ENCODE data around the gene TEX35. TPM values are rescaled to one million over a fixed set of nuclear protein-coding genes. Genes with fewer than 3 reads are reported as not detected.

Gene TEX35
- polyA plus RNA-seq, 1 donor = 0.07 TPM

DNA sequence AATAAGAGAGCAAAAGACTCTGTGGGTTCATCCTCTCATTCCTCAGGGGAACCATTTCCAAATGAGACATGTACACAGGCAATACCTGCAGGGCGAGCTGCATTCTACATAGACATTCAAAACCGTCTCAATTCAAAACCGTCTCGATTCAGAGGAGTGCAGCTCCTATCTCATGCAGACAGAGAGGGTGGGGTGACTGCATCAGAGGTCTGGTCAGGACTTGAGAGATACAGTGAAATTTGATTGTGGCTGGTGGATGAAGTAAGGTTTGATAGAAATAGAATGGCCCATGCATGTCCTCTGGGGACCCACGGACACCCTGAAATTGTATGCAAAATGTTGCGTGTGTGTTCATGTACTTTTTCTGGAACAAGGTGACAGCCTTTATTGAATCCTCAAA is 27.3 kb downstream of the TEX35 start:
- Histone ChIP-seq H3K9me3 (ENCODE audit: control insufficient read depth, low read depth, low read length) (no peaks in the 10 kb centered on the region), H3K27ac (ENCODE audit: low read length) (no peak overlapping the region), H3K27me3 (ENCODE audit: control insufficient read depth, insufficient read depth, low read length) (no peaks in the 10 kb centered on the region), H3K4me1 (ENCODE audit: control insufficient read depth, insufficient read depth, low read length) (peaks cover 50% of the 10 kb centered on the region), H3K36me3 (ENCODE audit: control insufficient read depth, insufficient read depth, low read length) (no peaks in the 10 kb centered on the region), H3K4me3 (ENCODE audit: low read length) (no peak overlapping the region)
- 100% methylated on average over 1 of the region's 6 CpGs for WGBS (ENCODE audit: insufficient coverage, low lambda C conversion rate)
- DNase-seq = no peak

DNA sequence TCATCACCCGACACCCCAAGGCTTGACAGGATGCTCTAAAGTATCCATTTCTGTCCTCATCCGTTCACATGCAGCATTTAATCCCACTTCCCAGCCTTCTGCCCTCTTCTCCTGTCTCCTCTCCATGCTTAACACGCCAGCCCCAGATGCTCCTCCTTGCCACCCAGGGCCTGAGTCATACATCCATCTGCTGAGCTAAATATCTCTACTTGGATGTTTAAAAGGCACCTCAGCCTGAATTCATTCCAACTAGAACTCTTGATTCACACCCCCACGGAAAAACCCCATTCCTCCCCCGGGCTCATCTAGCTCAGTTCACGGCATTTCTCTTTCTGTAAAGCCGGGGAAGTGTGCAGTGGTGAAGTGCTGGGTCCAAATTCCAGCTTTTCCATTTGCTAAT is 27.7 kb downstream of the TEX35 start:
- peaks cover 53% of the 10 kb centered on the region for H3K4me1 ChIP-seq (ENCODE audit: control insufficient read depth, insufficient read depth, low read length)
- no peak overlapping the region for H3K27ac ChIP-seq (ENCODE audit: low read length)
- H3K27me3 ChIP-seq (ENCODE audit: control insufficient read depth, insufficient read depth, low read length) = no peaks in the 10 kb centered on the region
- H3K9me3 ChIP-seq (ENCODE audit: control insufficient read depth, low read depth, low read length) = no peaks in the 10 kb centered on the region
- peak in 1 of 2 donors; percentile 20 for DNase-seq
- no peaks in the 10 kb centered on the region for H3K36me3 ChIP-seq (ENCODE audit: control insufficient read depth, insufficient read depth, low read length)
- no peak overlapping the region for H3K4me3 ChIP-seq (ENCODE audit: low read length)
- WGBS (ENCODE audit: insufficient coverage, low lambda C conversion rate) = no CpG with 5 or more reads among the region's 7 CpGs

DNA sequence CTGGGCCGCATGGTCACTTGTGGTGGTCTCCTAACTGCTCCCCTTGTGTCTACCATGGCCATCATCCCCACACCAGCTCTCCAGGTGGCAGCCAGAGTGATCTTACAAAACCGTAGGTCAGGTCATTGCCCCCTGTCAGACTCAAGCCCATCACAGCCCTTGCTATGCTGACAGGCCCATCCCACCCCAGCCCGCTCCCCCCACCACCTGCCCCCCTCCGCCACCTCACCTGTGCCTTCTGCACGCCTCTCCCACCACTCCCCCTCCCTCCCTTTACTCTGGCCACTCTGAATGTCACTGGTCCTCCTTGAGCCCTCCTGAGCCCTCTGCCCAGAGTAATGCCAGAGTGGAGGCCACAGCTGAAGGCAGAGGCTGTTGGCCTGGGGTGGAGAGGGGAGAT is 28.5 kb downstream of the TEX35 start:
- Histone ChIP-seq H3K27ac (ENCODE audit: low read length) (peak overlapping the region; percentile 92), H3K27me3 (ENCODE audit: control insufficient read depth, insufficient read depth, low read length) (no peaks in the 10 kb centered on the region), H3K4me1 (ENCODE audit: control insufficient read depth, insufficient read depth, low read length) (peaks cover 50% of the 10 kb centered on the region), H3K4me3 (ENCODE audit: low read length) (peak overlapping the region; percentile 61), H3K9me3 (ENCODE audit: control insufficient read depth, low read depth, low read length) (no peaks in the 10 kb centered on the region), H3K36me3 (ENCODE audit: control insufficient read depth, insufficient read depth, low read length) (no peaks in the 10 kb centered on the region)
- WGBS (ENCODE audit: insufficient coverage, low lambda C conversion rate) = no CpG with 5 or more reads among the region's 5 CpGs
- DNase-seq = no peak

GRCh38 chr1:178541829-178542553 is 29.1 kb downstream of the TEX35 start:
- H3K27me3 ChIP-seq (ENCODE audit: control insufficient read depth, insufficient read depth, low read length) = no peaks in the 10 kb centered on the region
- peak overlapping the region; percentile 92 for H3K27ac ChIP-seq (ENCODE audit: low read length)
- H3K4me3 ChIP-seq (ENCODE audit: low read length) = peak overlapping the region; percentile 61
- no CpG with 5 or more reads among the region's 33 CpGs for WGBS (ENCODE audit: insufficient coverage, low lambda C conversion rate)
- peaks cover 2% of the 10 kb centered on the region for H3K36me3 ChIP-seq (ENCODE audit: control insufficient read depth, insufficient read depth, low read length)
- peaks cover 44% of the 10 kb centered on the region for H3K4me1 ChIP-seq (ENCODE audit: control insufficient read depth, insufficient read depth, low read length)
- DNase-seq = peak; percentile 83 to 92
- H3K9me3 ChIP-seq (ENCODE audit: control insufficient read depth, low read depth, low read length) = no peaks in the 10 kb centered on the region

GRCh38 chr1:178542554-178543289 is 29.8 kb downstream of the TEX35 start:
- Histone ChIP-seq H3K9me3 (ENCODE audit: control insufficient read depth, low read depth, low read length) (no peaks in the 10 kb centered on the region), H3K36me3 (ENCODE audit: control insufficient read depth, insufficient read depth, low read length) (peaks cover 5% of the 10 kb centered on the region), H3K27ac (ENCODE audit: low read length) (peak overlapping the region; percentile 92), H3K27me3 (ENCODE audit: control insufficient read depth, insufficient read depth, low read length) (no peaks in the 10 kb centered on the region), H3K4me3 (ENCODE audit: low read length) (peak overlapping the region; percentile 61), H3K4me1 (ENCODE audit: control insufficient read depth, insufficient read depth, low read length) (peaks cover 37% of the 10 kb centered on the region)
- peak; percentile 82 to 90 for DNase-seq
- no CpG with 5 or more reads among the region's 66 CpGs for WGBS (ENCODE audit: insufficient coverage, low lambda C conversion rate)

DNA sequence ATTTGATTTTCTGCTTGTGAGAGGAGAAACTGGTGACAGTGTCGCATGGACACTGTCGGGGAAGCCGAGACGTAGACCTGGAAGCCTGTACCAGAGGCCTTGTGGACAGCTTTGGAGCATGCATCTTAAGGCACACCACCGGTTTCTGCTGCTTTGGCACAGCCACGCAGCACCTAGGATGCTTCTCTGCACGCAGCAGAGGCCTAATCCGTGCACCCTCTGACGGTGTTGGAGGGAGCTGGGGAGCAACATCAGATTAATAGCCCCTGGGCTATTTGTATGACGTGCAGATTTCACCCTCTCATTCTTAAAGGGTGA is 30.3 kb downstream of the TEX35 start:
- no peak for DNase-seq
- Histone ChIP-seq H3K4me3 (ENCODE audit: low read length) (peak overlapping the region; percentile 61), H3K36me3 (ENCODE audit: control insufficient read depth, insufficient read depth, low read length) (peaks cover 10% of the 10 kb centered on the region), H3K27me3 (ENCODE audit: control insufficient read depth, insufficient read depth, low read length) (no peaks in the 10 kb centered on the region), H3K27ac (ENCODE audit: low read length) (peak overlapping the region; percentile 92), H3K4me1 (ENCODE audit: control insufficient read depth, insufficient read depth, low read length) (peaks cover 32% of the 10 kb centered on the region), H3K9me3 (ENCODE audit: control insufficient read depth, low read depth, low read length) (no peaks in the 10 kb centered on the region)
- no CpG with 5 or more reads among the region's 10 CpGs for WGBS (ENCODE audit: insufficient coverage, low lambda C conversion rate)

DNA sequence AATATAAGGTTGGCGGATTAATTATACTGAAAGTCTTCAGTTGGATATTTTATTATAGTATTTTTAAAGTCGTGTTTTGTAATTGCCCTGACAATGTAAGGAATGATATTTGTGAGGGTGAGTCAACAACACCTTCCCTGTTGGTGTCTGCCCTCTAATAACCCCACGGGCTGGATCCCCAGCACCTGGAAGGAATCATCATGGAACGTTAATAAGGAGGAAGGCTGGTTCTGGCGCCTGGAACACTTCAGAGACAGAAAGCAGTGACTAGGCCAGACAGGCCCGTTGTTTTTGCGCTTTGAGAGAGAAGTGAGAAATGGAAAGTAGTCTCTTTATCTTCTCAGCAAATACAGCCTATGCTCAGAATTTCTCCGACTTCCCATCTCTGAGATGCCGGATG is 31.6 kb downstream of the TEX35 start:
- Histone ChIP-seq H3K4me3 (ENCODE audit: low read length) (no peak overlapping the region), H3K27ac (ENCODE audit: low read length) (no peak overlapping the region)

GRCh38 chr1:178548108-178548507 is 35.2 kb downstream of the TEX35 start:
- no peaks in the 10 kb centered on the region for H3K9me3 ChIP-seq (ENCODE audit: control insufficient read depth, low read depth, low read length)
- peaks cover 21% of the 10 kb centered on the region for H3K36me3 ChIP-seq (ENCODE audit: control insufficient read depth, insufficient read depth, low read length)
- H3K4me3 ChIP-seq (ENCODE audit: low read length) = no peak overlapping the region
- H3K4me1 ChIP-seq (ENCODE audit: control insufficient read depth, insufficient read depth, low read length) = peaks cover 18% of the 10 kb centered on the region
- H3K27me3 ChIP-seq (ENCODE audit: control insufficient read depth, insufficient read depth, low read length) = no peaks in the 10 kb centered on the region
- DNase-seq = no peak
- no CpG with 5 or more reads among the region's 3 CpGs for WGBS (ENCODE audit: insufficient coverage, low lambda C conversion rate)
- no peak overlapping the region for H3K27ac ChIP-seq (ENCODE audit: low read length)

More for the DNA sequence above, 31.6 kb downstream of the TEX35 start:
- Histone ChIP-seq H3K36me3 (ENCODE audit: control insufficient read depth, insufficient read depth, low read length) (peaks cover 11% of the 10 kb centered on the region), H3K27me3 (ENCODE audit: control insufficient read depth, insufficient read depth, low read length) (no peaks in the 10 kb centered on the region), H3K4me1 (ENCODE audit: control insufficient read depth, insufficient read depth, low read length) (peaks cover 26% of the 10 kb centered on the region), H3K9me3 (ENCODE audit: control insufficient read depth, low read depth, low read length) (no peaks in the 10 kb centered on the region)
- 0% methylated on average over 1 of the region's 9 CpGs for WGBS (ENCODE audit: insufficient coverage, low lambda C conversion rate)
- no peak for DNase-seq

DNA sequence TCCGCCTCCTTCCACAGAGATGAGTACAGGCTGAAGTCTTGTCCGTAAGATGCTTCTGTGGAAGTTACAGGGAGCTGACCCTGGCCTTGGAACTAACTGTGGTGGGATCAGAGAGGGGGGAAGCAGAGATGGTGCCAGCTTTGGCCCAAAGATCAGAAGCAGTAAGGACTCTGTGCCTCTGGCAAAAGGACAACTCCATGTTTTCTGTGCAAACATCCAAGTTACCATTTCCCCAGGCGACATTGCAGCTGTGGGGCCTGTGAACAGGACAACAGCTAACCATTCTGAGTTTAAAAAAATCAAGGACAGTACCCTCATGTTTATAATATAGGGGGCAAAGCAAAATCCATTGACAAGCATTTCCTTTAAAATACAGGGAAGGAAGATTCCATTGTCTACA is 38.4 kb downstream of the TEX35 start:
- H3K9me3 ChIP-seq (ENCODE audit: control insufficient read depth, low read depth, low read length) = no peaks in the 10 kb centered on the region
- WGBS (ENCODE audit: insufficient coverage, low lambda C conversion rate) = no CpG with 5 or more reads among the region's 3 CpGs

DNA sequence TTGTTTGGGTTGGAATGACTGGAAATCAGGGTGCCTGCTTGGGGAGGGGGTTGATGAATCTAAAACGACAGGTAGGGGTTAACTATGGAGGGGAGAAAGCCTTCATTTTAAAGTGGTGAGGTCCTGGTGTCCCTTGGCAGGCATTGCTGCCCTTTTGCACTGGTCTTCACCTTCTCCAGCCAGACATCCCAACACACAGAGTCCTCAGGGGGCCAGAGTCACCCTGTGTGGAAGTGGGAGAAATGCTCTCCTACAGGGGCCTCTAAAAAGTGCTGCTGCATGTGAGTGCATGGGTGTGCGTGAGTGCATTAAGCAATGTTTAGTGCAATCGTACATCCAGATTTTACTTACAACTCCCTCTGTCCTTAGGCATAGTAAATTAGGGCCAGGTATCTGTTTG is 39.0 kb downstream of the TEX35 start:
- Histone ChIP-seq H3K4me1 (ENCODE audit: control insufficient read depth, insufficient read depth, low read length) (no peaks in the 10 kb centered on the region), H3K4me3 (ENCODE audit: low read length) (no peak overlapping the region), H3K9me3 (ENCODE audit: control insufficient read depth, low read depth, low read length) (no peaks in the 10 kb centered on the region), H3K27ac (ENCODE audit: low read length) (no peak overlapping the region), H3K27me3 (ENCODE audit: control insufficient read depth, insufficient read depth, low read length) (no peaks in the 10 kb centered on the region), H3K36me3 (ENCODE audit: control insufficient read depth, insufficient read depth, low read length) (peaks cover 20% of the 10 kb centered on the region)
- WGBS (ENCODE audit: insufficient coverage, low lambda C conversion rate) = 100% methylated on average over 1 of the region's 3 CpGs
- DNase-seq = no peak

More for the DNA sequence above, 38.4 kb downstream of the TEX35 start:
- DNase-seq = no peak
- H3K4me3 ChIP-seq (ENCODE audit: low read length) = no peak overlapping the region
- no peaks in the 10 kb centered on the region for H3K4me1 ChIP-seq (ENCODE audit: control insufficient read depth, insufficient read depth, low read length)
- no peaks in the 10 kb centered on the region for H3K27me3 ChIP-seq (ENCODE audit: control insufficient read depth, insufficient read depth, low read length)
- H3K27ac ChIP-seq (ENCODE audit: low read length) = no peak overlapping the region
- H3K36me3 ChIP-seq (ENCODE audit: control insufficient read depth, insufficient read depth, low read length) = peaks cover 21% of the 10 kb centered on the region
